Measurements from ENCODE around the gene LRRC28.

GRCh38 chr15:99412082-99412481 is 160.8 kb downstream of the LRRC28 start:
- TF ChIP-seq CTCF (IDR thresholded peaks at IDR 0.05) (no peak), POLR2A (IDR thresholded peaks at IDR 0.05) (no peak)
